AG10803 (cell line): ENCODE data around the gene CTDSPL.

Experiments used
- DNase-seq: peaks from one replicate; pipeline ENCODE4 v3.0.0; 2010; ENCODE audit warnings: low read depth
- H3K4me3 ChIP-seq: 2 replicates; pipeline ENCODE4 v1.5.1; 2011; ENCODE audit warnings: mild to moderate bottlenecking, low read length, control low read depth
- TF ChIP-seq, protein P1 (sequence below): conservative IDR thresholded peaks from 2 replicates; pipeline ENCODE4 v1.5.1; 2011; ENCODE audit warnings: mild to moderate bottlenecking, low read length, control low read depth, inconsistent platforms

The CTDSPL gene

DNA sequence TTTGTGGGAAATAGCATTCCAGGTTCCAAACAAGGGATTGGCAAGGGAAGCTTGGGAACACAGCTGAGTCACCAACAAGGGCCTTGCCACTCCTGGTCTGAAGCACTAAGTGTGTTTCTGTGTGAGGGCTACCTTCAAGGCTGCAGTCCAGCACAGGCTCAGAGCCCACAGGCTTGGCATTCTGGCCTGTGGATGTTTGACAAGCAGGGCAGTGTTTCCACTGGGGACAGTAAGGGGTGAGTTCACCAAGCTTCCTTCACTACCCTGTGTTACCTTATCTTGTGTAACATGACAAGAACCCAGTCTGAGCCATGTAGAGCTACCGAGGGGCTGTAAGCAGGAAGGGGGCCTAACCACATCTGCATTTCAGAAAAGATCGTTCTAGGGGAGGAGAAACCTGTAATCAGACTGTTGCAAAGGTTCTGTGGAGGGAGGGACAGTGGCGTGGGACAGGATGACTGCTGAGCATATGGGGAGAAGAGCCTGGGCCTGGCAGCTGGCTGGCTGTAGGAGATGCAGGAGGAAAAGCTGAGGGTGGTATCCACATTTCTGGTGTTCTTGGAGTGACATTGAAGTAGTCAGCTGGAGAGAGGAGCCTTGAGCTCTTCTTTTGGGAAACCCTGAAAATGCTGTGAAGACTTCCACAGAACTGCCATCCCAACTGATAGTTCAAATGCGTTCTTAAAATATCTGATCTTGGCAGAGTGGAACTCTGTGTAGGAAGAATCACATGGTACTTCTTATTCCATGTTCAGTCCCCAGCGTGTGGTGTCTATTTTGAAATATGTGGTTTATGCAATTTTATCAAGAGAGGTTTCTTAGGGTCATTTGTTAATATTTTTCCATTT lies 61.3 kb downstream of the CTDSPL start:
- TF ChIP-seq, protein P1, sequence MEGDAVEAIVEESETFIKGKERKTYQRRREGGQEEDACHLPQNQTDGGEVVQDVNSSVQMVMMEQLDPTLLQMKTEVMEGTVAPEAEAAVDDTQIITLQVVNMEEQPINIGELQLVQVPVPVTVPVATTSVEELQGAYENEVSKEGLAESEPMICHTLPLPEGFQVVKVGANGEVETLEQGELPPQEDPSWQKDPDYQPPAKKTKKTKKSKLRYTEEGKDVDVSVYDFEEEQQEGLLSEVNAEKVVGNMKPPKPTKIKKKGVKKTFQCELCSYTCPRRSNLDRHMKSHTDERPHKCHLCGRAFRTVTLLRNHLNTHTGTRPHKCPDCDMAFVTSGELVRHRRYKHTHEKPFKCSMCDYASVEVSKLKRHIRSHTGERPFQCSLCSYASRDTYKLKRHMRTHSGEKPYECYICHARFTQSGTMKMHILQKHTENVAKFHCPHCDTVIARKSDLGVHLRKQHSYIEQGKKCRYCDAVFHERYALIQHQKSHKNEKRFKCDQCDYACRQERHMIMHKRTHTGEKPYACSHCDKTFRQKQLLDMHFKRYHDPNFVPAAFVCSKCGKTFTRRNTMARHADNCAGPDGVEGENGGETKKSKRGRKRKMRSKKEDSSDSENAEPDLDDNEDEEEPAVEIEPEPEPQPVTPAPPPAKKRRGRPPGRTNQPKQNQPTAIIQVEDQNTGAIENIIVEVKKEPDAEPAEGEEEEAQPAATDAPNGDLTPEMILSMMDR = no peak
- DNase-seq = peak; percentile 78
- no peak overlapping the region for H3K4me3 ChIP-seq

DNA sequence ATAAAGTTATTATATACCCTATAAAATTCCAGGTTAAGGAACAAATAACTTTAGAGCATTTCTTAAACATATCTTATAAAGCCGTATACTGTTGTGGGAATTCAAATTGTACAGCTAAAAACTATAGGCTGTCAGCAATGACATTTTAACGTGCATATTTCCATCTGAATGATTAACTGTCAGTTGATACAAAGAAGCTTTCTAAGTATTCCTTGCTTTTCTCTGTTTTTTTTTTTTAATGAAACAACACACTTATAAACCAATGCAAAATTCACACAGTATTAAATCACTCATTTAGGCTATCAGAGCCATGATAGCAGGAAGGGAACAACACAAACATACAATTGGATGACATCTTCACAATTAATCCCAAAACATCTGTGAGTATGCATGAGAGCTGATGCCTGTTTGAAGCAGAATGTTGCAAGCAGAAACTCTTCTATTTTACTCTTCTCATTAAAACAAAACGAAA lies 61.9 kb downstream of the CTDSPL start:
- DNase-seq = peak; percentile 42
- TF ChIP-seq, protein P1 = no peak
- H3K4me3 ChIP-seq = no peak overlapping the region

DNA sequence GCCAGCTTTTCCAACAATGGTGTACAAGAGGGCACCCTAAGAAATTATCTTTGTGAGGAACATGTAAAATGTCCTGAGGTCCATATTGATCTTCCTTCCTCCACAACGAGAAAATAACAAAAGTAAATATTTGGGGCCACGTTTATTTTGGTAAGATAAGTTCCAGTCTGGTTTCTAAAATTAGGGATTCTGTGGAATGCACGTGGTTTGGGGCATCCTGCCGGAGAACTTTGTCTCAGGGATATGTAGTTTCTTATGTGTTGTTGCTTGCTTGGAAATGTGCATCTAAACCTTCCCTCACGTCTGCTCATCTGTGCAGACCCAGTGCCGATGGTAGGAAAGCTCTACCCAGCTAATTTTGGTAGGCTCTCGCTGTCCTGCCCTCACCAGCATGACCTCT lies 62.8 kb downstream of the CTDSPL start:
- TF ChIP-seq, protein P1 = no peak
- peak; percentile 51 for DNase-seq
- no peak overlapping the region for H3K4me3 ChIP-seq

DNA sequence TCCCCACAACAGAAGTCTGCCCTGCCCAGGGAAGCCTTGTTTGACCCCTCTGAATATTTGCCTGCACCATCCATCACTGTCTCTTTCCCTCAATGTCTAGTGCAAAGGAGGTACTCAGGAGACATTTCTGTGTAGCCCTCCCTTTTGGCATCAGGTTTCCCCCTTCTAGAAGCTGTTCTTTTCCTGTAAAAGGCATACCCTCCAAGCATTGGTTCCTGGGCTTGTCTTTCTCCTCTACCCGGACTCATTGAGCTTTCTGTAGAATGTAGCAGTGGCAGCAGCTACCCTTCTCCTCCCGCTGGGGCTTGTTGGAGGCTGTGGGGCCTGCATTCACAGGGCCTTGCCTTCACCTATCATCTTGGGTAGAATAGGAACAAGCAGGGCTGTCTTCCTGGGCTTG lies 63.5 kb downstream of the CTDSPL start:
- H3K4me3 ChIP-seq = no peak overlapping the region
- no peak for DNase-seq
- TF ChIP-seq, protein P1 = no peak

DNA sequence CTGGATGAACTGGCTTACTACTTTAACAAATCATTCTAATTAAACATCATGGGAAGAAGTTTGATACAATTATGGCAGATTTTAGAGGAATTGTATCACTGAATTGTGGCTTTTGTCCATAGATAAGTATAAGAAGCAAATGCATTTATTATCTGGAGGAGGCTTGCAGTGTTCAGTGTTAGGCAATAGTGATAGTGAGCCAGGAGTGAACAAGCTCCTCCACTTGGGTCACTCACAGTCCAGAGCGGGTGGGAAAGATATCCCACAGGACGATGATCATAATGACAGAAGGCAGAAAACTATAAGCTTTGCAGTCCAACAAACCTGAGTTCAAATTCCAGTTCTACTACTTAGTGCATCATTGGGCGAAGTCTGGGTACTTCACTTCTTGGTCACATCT lies 64.9 kb downstream of the CTDSPL start:
- DNase-seq = no peak
- TF ChIP-seq, protein P1 = no peak
- no peak overlapping the region for H3K4me3 ChIP-seq

DNA sequence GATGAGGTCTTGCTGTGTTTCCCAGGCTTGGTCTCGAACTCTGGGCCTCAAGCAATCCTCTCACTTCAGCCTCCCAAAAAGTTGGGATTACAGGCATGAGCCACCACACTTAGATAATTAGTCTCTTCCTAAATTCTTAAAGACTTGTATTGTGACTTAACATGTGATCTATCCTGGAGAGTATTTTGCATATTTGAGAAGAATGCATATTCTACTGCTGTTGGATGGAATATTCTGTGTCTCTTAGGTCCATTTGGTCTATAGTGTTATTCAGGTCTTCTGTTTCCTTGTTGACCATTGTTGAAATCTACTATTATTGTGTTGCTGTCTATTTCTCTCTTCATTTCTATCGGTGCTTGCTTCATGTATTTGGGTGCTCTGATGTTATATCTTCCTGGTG lies 68.8 kb downstream of the CTDSPL start:
- TF ChIP-seq, protein P1 = no peak
- no peak overlapping the region for H3K4me3 ChIP-seq
- DNase-seq = no peak

DNA sequence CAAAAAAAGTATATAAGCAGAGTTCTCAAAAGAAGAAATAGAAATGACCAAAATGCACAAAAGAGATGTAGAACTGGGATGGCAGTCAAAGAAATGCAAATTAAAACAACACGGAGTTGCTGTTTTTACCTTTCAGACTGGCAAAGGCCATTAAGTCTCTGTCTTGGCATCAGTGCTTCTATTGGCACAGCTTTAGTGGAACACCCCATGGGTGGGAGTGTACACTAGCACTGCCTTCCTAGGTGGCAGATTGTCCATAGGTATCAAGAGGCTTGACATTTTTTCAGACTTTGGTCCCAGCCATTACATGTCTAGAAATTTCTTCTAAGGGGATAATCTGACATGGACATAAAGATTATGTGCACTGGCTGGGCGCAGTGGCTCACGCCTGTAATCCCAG lies 70.8 kb downstream of the CTDSPL start:
- H3K4me3 ChIP-seq = no peak overlapping the region
- TF ChIP-seq, protein P1 = no peak
- no peak for DNase-seq
